HG02763 (cell line): ENCODE measurements around the gene PTPRM.

Source experiments
- ATAC-seq: cut with Tn5 transposase; IDR thresholded peaks from one replicate; pipeline ENCODE4 v1.9.1; 2021; ENCODE audit warnings: mild to moderate bottlenecking, moderate library complexity; ENCODE audit not compliant: unreplicated experiment

PTPRM gene

DNA sequence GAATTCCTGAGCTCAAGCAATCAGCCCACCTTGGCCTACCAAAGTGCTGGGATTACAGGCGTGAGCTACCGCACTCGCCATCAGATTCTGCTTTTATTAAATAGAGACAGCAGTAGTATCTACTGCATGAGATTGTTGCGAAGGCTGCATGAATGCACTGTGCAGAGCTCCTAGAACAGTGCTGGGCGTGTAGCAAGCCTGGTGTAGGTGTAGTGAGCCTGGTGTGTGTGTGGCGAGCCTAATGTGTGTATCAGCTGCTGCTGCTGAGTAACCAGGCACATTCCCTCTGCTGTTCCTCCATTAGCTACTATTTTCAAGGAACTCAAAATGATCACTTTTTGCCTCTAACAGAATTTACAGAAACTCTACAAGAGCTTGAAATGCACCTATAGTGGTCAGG lies 57.6 kb downstream of the PTPRM start:
- no peak for ATAC-seq

DNA sequence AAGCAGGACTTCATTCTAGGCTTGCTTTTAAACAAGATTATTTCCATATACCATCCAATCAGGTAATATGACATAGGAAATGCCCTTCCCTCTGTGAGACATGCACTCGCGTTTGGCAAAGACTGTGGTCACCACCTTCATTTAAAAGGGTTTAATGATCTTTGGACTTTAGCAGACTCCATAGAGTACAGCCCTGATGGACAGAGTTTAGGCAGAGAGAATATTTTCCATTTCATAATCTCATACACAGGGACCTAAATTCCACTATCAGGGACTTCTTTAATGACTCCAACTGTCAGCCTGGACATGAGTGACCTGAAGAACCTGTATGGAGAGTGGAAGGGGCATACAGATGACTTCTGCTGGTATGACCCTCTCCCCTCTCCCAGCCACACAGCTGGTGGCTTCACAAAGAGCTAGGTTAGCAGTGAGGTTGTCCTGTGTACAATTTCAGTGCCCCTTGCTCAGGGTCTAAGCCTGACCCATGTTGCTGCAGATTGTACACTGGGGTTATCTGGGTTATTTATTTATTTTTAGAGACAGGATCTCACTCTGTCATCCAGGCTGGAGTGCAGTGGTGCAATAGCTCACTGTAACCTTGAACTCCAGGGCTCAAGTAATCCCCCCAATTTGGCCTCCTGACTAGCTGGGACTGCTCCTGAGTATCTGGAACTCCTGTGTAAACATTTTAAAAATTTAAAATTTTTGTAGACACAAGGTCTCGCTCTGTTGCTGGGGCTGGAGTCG lies 59.2 kb downstream of the PTPRM start:
- no peak for ATAC-seq

DNA sequence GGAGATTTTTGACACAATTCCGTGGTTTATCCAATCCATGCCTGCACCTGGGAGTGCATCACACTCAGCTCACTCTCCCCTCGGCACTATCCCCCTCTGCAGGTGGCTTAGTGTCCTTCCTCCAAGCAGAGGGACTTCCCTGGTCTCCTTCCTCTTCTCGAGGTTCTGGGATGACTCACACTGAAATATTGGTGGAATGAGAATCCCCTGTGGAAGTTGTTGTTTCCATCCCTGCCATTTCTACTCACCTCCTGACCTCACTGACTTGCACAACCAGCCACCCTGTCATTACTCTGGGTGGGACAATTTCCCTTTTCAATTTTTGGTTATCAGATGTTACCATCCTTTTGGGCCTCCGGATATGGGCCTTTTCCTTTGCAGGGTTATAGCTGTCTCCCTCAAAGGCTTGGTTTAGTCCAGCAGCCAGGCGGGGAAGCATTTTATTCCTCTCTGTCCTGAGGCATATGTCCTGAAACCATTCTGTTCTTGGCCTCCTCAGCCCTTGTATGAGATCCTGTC lies 59.9 kb downstream of the PTPRM start:
- no peak for ATAC-seq

DNA sequence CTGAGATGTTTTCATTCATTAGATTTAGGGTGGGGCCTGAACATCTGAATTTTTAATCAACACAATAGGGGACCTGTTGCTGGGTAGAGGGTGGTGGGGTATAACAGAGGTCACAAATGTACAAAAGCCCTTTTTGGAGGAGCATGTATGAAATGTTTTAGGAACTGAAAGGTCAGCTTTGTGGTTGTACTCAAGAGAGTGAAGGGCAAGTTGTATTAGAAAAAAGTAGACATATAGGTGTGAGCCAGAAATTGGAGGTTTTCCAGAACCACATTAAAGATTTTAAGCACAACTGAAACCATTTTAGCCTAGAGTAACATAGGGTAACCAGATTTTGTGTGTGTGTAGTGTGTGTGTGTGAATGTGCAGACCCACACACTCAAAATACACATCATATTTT lies 62.3 kb downstream of the PTPRM start:
- ATAC-seq, result no peak

DNA sequence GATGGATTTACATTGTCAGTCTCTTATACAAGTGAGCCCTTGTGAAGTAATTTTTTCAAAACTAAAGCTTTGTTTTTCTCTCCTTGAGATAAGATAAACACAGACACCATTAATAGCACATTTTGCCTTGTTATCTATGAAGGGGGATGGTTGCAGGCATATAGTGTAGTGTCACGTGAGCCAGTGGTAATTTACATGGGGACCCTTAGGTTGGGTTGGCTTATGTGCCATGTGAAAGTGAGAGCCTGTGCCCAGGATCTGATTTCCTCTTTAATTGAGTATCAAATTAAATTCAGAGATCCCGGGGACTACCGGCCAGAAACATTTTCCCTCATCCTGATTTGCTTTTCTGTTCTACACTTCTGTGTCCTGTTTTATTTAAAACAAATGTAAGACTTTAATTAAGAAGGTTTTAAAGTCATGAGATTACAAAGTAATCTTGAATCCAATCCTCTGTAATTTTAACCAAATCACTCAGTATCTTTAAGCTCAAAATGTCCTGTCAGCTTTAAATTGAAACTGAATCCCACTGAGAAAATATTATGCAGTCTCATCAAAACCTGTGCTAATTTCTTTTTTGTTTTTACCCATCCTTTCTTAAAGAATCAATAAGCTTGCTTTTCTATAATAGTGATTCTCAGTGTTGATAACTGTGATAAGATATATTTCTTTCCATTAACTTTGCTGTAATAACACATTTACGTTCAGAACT lies 63.8 kb downstream of the PTPRM start:
- ATAC-seq, result no peak

DNA sequence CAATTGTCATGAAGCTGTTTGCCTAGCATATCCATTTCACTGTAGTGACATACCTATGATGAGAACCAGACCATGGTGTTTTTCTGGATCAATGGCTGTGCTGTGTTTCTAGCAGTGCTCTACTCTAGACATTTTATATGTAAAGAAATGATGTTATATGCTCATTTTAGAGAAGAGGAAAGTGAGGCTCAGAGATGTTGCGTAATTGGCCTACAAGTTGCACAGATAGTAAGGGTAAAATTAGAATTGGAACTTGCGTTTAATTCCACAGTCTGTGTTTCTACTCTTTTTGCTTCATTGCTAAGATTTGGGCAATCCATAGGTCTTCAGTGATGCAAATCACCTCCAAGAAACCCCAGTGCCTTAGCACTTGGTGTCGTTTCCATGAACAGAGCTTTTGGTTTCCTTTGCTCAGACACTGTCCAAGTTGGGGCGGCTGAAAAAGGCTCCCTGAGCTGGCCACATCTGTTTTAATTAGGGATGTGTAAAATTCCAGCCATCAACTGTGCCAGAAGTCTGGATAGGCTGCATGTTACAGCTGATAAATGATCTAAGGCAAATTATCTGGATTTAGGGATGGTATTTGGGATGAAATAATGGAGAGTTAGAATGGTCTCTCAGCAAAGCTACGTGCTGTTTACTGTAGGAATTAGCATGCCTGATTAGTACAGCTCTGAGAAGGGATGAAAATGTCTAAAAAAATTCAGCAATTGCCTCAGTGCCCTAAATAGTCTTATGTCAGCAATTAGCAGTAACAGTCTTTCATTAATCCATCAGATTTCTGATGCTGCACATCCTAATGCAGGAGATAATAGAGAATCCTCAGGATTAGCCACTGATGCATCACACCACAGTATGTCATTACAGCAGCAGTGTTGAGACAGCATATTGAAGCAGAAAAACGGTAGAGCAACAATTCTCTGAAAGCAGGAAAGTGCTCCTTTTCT lies 65.3 kb downstream of the PTPRM start:
- ATAC-seq, result no peak

DNA sequence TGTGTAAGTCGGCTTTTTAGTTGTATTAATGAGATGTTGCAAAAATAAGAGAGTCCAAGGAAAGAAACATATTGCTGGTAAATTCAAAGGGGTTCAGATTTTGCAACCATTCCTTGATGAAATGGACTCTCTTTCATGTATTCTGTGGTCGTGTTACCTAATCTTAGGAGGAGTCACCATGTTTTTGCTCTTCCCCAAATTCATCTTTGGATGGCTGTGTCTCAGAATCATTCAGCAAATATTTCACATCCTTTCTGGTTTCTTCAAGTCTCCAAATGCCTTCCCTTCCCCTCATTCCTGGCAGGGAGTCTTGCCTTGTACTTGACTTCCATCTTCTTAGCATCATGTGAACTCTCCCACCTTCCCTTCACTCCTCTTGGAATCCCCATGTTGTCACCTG lies 66.1 kb downstream of the PTPRM start:
- no peak for ATAC-seq

DNA sequence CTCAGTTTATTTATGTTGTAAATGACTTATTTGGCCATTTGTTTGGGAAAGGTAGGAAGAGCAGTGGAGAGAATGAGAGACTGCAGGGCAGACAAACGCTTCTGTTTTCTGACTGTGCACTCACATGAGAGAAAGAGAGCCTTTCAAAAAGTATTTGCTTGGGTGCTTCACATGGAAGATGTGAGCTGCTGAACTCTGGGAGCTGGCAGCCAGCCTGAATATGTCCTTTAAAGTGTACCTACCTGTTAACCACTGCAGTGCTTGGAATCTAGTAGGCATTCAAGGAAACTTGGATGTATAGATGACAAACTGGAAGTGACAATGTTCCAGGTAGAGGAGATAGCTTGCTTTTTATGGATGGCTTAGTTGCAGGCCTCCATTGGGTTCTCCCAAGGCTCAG lies 68.8 kb downstream of the PTPRM start:
- no peak for ATAC-seq

DNA sequence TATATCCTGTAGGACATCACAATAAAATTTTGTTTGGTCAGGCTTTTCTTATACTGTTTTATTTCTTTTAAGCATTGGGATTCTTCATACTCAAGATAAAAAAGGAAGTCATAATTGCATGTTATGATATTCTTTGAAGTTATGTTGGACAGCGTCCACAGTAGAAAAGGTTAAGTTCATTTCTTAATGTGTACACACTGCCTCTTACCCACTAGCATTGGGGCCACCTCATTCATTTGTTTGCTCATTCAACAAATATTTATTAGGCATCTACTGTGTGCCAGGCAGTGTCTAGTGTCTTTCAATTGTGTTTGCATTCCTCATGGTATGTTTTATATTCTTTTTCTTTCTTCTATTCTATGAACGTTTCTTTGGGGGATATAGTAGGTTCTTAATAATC lies 70.2 kb downstream of the PTPRM start:
- no peak for ATAC-seq

DNA sequence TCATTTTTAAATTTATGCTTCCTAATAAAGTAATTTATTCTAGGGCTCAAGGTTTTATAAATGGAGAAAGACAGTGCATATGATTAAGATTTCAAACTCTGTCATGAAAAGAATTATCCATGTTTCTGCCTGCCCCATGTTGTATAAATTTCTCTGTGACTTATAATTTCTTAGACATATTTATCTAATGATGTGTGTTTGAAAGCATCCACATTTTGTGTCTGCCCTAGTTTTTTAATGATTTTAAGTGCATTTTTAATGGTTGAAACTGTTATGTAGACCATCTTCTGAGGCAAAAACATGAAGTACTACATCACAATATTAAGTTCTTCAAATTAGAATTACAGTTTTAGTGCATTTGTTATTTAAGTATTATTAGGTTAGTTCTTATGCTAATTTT lies 71.2 kb downstream of the PTPRM start:
- ATAC-seq, result no peak

DNA sequence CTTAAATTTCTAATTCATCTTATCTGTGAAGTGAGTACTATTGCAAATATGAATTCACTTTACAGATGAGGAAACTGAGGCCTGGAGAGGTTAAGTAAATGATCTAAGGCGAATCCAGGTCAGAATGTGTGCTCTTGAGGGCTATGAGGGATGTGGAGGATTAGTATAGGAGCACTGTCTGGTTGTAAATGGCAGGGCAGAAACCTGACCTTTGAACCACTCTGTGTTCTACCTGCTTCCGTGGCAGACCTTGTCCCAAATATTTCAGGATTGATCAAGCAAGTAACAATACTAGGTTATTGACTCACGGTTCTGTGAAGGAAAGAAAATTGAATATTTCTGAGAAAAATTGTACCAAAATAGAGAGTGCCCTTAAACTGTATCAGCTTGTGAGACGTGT lies 74.7 kb downstream of the PTPRM start:
- no peak for ATAC-seq

DNA sequence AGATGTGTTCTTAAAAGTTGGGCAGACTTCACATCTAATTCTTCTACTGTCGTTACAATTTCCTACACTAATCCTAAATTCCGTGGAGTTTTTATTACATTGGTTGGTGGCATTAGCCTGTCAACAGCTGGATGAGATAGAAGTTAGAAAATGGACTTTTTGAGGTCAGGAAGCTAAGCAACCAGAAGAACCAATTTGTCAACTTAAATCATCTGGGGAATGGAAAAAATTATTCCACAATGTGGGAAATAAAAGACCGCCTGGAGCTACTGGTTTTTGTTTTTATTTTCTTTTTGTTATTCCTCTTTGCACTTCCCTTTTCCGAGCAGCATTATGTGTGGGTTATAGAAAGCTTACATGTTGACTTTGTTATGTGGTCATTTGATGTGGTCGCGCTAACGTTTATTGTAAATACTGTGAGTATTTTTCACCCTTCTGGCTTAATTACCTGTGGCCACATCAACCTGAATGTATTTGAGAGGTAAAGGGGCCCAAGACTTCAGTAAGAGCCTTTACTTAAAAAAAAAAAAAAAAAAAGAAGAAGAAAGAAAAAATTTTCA lies 75.3 kb downstream of the PTPRM start:
- no peak for ATAC-seq

DNA sequence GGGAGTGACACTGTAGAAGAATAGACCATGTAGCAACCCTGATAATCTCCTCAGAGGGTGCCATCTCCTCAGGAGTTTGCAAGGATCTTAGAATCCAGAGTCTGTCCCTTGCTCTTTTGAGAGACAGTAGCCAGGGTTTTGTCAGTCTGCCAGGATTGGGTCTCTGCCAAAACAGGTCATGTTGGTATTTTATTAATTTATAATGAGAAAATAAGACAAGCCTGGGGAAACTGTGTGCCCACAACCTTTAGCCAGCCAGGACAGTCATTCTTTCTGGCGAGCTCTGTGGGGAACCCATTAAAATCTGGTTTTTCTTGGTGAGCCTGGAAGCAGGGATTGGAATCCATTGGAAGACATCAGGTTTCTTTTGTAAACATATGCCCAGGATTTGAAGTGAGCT lies 78.6 kb downstream of the PTPRM start:
- no peak for ATAC-seq

DNA sequence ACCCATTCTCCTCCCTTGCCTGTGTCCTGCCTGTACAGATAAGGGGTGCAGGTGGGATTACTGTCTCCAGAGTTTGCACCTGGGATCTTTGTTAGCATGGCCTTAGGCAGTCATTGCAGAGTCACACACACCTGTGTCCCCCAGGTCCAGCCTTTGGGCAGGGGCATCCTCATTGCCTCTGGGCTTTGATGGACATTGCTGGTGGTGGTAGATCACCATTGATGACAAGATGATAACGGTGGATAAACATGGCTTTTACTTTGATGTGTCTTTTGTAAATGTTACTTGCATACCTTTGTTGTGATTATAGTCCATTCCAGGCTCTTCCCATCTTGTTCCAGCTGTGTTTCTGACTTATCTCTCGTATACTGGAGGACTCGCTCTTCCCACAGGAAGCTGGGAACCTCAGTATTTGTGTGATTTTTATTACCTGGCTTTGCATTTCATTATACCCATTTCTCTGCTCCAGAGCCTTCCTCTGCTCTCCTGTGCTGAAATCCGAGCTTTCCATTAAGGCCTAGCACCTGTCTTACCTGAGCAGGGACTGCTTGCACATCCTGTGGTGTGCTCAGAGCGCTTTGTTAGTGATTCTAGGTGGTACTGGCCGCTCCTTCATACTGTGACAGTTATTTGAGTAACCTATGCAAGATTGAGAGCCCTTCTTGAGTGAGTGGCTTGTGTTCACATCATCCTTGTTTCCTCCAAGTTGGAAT lies 79.2 kb downstream of the PTPRM start:
- no peak for ATAC-seq

DNA sequence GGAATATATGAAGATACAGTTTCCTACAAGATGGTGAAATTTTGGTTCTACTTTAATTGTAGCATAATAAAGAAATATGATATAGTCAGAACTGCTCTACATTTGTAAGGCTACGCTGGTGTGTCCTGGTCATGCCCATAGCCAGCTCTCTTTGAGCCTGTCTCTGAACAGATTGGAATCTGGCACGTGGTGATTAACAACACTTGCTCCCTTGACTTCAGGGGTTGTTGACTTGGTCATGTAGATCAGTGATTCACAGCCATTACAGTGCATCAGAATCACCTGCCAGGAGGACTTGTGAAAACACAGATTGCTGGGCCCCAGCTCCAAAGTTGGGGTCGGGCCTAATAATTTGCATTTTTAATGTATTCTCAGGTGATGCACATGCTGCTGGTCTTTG lies 80.4 kb downstream of the PTPRM start:
- ATAC-seq, result no peak

DNA sequence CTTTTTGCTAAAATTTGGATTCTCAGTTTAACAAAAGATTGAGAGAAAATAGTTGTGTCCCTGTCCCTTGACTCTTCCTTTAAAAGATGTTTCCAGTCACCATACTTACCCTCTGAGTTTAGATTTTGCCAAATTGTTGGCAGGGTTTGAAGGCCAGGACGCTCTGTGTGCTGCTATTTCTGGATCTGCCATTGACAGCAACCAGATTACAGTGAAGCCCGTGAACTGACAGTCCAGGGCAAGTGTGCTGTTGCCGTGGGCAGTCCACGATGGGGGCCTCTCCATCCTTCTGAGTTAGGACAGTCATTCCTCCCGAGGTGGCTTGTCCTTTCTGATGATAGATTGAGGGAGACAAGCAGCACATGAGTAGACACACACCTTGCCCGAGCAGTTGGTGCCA lies 89.9 kb downstream of the PTPRM start:
- no peak for ATAC-seq

DNA sequence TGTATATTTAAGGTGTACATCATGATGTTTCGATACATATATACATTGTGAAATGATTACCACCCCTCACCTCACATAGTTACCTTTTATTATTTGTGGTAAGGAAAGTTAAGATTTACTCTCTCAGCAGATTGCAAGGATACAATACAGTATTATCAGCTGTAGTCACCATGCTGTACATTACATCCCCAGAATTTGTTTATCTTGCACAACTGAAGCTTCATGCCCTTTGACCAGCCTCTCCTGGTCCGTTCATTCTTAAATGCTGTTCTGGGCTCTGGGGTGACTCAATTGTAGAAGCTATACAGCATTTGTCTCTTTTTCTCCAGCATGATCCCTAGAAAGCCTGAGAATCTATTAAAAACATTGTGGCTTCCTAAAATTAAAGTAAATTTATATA lies 90.8 kb downstream of the PTPRM start:
- ATAC-seq, result no peak

DNA sequence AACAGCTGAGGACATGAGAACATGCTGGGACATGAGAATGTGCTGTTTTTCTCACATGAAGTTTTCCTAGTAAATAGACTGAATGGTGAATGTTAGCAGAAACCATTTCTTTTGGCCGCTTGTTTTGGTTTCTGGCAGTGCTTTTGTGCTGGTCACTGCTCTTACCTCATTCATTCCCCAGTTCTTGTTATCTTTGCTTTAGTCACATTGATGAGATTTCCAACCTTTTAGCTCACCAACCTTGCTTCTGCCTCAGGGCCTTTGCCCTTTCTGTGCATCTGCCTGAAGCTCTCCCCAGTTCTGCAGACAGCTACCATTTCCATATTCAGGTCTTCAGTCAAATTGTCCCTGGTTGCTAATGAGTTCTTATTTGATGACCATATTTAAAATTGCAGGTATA lies 91.6 kb downstream of the PTPRM start:
- ATAC-seq, result no peak

DNA sequence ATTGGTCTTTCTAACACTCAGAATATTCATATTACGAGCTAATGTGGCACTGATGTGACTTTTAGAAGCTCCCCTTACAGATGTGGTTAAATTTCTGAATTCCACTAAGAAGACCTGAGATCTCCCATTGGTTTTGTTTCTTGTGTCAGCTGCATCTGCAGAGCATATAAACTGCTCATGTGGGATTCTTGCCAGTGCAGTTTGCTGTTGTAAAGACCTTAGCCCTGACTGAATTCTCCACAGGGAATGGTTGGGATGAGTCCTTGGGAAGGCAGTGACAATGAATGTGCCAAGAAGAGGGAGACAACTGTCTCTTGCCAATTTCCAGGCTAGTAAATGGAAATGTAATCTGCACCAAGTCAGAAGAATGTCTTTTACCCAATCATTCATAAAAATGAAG lies 94.1 kb downstream of the PTPRM start:
- ATAC-seq, result no peak

DNA sequence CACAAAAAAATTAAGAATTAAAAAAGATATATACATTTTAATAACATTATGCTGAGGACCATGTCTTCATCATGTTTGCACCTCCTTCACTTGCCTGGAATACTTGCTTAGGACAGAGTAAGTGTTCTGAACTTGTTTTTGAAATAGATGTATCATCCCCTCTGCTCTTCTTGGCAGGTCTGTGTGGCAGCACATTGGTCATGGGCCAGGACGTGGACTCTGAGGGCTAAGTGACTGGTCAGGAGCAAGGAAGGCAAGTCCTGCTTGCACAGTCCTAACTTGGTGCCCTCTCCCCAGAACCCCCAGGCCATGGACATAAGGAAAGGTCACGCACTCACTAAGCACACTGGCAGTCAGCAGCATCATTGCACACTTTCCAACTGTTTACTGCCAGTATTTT lies 95.8 kb downstream of the PTPRM start:
- ATAC-seq, result no peak
